AG04449 (cell line): Measurements from ENCODE around the gene MYOM3.

ENCODE experiments used
- CTCF ChIA-PET: fragments of 350-600 bp; formaldehyde crosslinking; extraction: SDS; loops from one replicate; lab custom pipeline; 2021; ENCODE audit warnings: antibody characterized with exemption; lab: Yijun Ruan, JAX
- POLR2A ChIA-PET: fragments of 400-600, 350-600 bp; formaldehyde crosslinking; extraction: SDS; loops from one replicate; lab custom pipeline; 2020; ENCODE audit warnings: antibody characterized with exemption, inconsistent platforms; lab: Yijun Ruan, JAX
- DNase-seq: peaks from one replicate; pipeline ENCODE4 v3.0.0-alpha.2; 2010; ENCODE audit warnings: low read depth, low spot score
- H3K4me3 ChIP-seq: 2 replicates; pipeline ENCODE4 v1.5.1; 2011; ENCODE audit warnings: low read depth, mild to moderate bottlenecking, control low read depth, low read length
- CTCF ChIP-seq: IDR thresholded peaks from one replicate; pipeline ENCODE4 v1.5.1; 2011; ENCODE audit warnings: mild to moderate bottlenecking, moderate library complexity, low read length, control low read depth, inconsistent platforms; ENCODE audit not compliant: insufficient read depth; ENCODE audit errors: missing control alignments

MYOM3 gene

GRCh38 chr1:24119859-24120756 is 8.2 kb upstream of the MYOM3 start:
- H3K4me3 ChIP-seq = no peak overlapping the region
- CTCF ChIA-PET = interaction anchor here (0.6 to 3.2 kb wide), 6 partner anchors 14 to 347 kb away, joined by 3 to 16 read pairs (median 4); no protein-coding TSS in a partner anchor
- POLR2A ChIA-PET = no interaction called here
- TF ChIP-seq CTCF = no peak
- no peak for DNase-seq

- no peak for DNase-seq
- TF ChIP-seq CTCF = no peak
- CTCF ChIA-PET = interaction anchor here (1.3 to 3.2 kb wide), 4 partner anchors 31 to 82 kb away, joined by 4 to 16 read pairs (median 5); no protein-coding TSS in a partner anchor
- H3K4me3 ChIP-seq = no peak overlapping the region
- POLR2A ChIA-PET = no interaction called here
These were observed 7.5 kb upstream of the MYOM3 start for GRCh38 chr1:24119489-24119858.

GRCh38 chr1:24118410-24119242 is 6.7 kb upstream of the MYOM3 start:
- CTCF ChIA-PET = interaction anchor here (1.5 kb wide), 1 partner anchor 32 kb away, joined by 6 read pairs; no protein-coding TSS in a partner anchor
- no peak overlapping the region for H3K4me3 ChIP-seq
- no peak for TF ChIP-seq CTCF
- POLR2A ChIA-PET = interaction anchor here (1.3 kb wide), 1 partner anchor 10 kb away, joined by 5 read pairs; no protein-coding TSS in a partner anchor
- DNase-seq = no peak

DNA sequence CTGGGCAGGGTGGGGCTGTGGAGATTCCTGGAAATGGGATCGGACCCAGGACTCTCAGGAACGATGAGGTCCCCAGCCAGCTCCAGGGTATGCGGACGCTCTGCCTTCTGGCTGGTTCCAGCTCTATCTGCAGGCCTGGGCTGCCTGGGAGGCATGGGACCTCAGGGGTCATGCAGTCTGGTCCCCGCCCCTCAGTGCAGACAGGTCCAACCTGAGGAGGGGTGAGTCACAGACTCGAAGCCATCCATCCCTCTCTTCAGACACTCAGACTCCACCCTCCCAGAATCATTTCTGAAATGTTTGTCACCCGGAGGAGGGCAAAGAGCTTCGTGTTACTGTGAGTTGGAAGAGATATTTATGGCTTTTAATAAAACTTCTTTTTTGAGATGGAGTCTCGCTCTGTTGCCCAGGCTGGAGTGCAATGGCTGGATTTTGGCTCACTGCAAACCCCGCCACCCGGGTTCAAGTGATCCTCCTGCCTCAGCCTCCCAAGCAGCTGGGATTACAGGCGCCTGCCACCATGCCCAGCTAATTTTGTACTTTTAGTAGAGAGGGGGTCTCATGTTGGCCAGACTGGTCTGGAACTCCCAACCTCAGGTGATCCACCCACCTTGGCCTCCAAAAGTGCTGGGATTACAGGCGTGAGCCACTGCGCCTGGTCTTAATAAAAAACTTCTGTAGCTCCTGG is 5.9 kb upstream of the MYOM3 start:
- DNase-seq = no peak
- CTCF ChIA-PET = interaction anchor here (1.4 to 1.5 kb wide), 2 partner anchors 32 to 33 kb away, joined by 5 to 6 read pairs; no protein-coding TSS in a partner anchor
- POLR2A ChIA-PET = interaction anchor here (1.3 kb wide), 1 partner anchor 9 kb away, joined by 5 read pairs; no protein-coding TSS in a partner anchor
- no peak overlapping the region for H3K4me3 ChIP-seq
- TF ChIP-seq CTCF = no peak

DNA sequence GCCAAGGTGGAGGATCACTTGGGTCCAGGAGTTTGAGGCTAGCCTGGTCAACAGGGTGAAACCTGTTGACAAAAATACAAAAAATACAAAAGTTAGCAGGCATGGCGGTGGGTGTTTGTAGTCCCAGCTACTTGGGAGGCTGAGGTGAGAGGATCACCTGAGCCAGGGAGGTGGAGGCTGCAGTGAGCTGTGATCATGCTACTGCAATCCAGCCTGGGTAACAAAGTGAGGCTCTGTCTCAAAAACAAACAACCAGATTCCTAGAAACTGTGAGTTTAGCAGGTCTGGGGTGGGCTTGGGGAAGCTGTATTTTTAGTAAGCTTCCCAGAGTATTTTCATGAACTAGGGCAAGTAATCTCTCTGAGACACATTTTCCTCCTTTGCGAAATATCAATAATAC is 5.2 kb upstream of the MYOM3 start:
- CTCF ChIA-PET = interaction anchor here (1.4 kb wide), 1 partner anchor 33 kb away, joined by 5 read pairs; no protein-coding TSS in a partner anchor
- TF ChIP-seq CTCF = no peak
- H3K4me3 ChIP-seq = no peak overlapping the region
- POLR2A ChIA-PET = interaction anchor here (1.3 kb wide), 1 partner anchor 8 kb away, joined by 5 read pairs; no protein-coding TSS in a partner anchor
- no peak for DNase-seq
